ENCODE data around the gene TCF23.
"Not testable (repeated sequence)": the region's sequence is repeated elsewhere in the genome, so short reads cannot be mapped to it uniquely, and the experiment has no call there.

Gene TCF23

DNA sequence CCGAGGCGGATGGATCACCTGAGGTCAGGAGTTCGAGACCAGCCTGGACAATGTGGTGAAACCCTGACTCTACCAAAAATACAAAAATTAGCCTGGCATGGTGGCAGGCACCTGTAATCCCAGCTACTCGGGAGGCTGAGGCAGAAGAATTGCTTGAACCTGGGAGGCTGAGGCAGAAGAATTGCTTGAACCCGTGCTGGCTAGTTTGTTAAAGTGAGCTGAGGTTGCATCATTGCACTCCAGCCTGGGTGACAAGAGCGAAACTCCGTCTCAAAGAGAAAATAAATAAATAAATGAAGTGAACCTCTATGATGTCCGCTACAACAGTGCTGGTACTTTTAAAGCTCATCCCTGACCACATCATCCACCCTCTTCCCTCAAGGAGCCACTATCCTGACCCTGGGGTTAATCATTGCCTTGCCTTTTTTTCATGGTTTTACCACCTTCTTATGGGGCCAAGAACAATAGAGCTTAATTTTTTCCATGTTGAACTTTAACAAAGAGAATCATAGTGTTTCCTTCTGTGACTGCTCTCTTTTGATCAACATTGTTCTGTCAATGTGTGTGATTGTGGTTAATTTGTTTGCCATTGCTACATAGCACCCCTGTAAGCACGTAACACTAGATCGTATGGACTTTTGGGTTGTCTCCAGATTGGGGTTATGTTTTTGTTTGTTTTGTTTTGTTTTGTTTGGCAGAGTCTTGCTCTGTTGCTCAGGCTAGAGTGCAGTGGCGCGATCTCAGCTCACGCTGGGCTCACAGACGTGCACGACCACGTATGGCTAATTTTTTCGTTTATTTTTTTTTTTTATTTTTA is 45.9 kb downstream of the TCF23 start:
- no peak overlapping the region for H3K9ac ChIP-seq (ENCODE audit: low read depth, low read length)
- H3K36me3 ChIP-seq (ENCODE audit: control insufficient read depth, insufficient read depth, low read length): peaks cover 6% of the 10 kb centered on the region
- no peaks in the 10 kb centered on the region for H3K27me3 ChIP-seq (ENCODE audit: control insufficient read depth, insufficient read depth, low read length)
- H3K27ac ChIP-seq (ENCODE audit: low read depth, low read length): no peak overlapping the region
- no peaks in the 10 kb centered on the region for H3K4me1 ChIP-seq (ENCODE audit: control insufficient read depth, insufficient read depth, low read length)
- H3K9me3 ChIP-seq (ENCODE audit: control insufficient read depth, insufficient read depth, low read length): no peaks in the 10 kb centered on the region
- H3K4me3 ChIP-seq (ENCODE audit: low read depth, low read length): no peak overlapping the region

DNA sequence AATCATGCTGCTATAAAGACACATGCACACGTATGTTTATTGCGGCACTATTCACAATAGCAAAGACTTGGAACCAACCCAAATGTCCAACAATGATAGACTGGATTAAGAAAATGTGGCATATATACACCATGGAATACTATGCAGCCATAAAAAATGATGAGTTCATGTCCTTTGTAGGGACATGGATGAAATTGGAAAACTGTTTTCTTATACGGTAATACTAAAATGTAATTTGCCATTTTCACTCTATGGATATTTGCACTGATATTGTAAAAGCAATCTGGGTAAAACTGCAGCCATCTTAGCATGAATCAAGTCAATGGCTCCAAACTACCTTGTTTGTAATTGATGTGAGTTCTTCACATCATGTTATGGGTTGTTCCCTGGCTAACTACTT is 47.0 kb downstream of the TCF23 start:
- not testable (repeated sequence) for H3K4me3 ChIP-seq (ENCODE audit: low read depth, low read length); H3K9me3 ChIP-seq (ENCODE audit: control insufficient read depth, insufficient read depth, low read length); H3K4me1 ChIP-seq (ENCODE audit: control insufficient read depth, insufficient read depth, low read length); H3K27ac ChIP-seq (ENCODE audit: low read depth, low read length); H3K27me3 ChIP-seq (ENCODE audit: control insufficient read depth, insufficient read depth, low read length); H3K9ac ChIP-seq (ENCODE audit: low read depth, low read length)
- peaks cover 17% of the 10 kb centered on the region for H3K36me3 ChIP-seq (ENCODE audit: control insufficient read depth, insufficient read depth, low read length)

DNA sequence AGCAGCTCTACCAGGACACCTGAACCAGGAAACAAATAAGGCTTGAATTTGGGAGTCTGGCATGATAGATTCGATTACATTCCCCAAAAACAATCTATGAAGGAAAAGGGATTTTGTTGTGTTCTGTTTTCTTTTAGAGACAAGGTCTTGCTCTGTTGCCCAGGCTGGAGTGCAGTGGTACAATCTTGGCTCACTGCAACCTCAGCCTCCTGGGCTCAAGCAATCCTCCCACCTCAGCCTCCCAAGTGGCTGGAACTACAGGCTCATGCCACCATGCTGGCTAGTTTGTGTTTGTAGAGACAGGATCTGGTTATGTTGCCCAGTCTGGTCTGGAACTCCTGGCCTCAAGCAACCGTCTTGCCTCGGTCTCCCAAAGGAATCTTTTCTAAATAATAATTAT is 49.3 kb downstream of the TCF23 start:
- not testable (repeated sequence) for H3K4me1 ChIP-seq (ENCODE audit: control insufficient read depth, insufficient read depth, low read length); H3K27ac ChIP-seq (ENCODE audit: low read depth, low read length)

DNA sequence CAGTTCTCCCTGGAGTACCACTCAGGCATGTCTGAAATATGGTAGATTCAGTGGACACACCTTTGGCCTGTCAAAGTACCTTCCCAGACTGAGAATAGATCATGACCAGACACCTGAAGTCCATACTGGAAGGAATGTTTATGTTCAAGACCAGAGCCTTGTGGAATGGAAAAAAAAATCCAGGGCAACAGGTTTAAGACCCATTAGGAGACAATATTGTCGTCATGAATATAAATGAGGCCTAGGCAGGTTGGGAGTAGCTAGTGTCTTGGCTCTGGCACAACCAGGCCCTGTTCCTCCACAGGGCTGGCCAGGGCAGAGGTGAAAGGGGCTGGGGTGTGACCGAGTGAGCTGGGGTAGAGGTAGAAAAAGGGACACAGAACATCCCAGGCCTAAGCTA is 49.8 kb downstream of the TCF23 start:
- no peak overlapping the region for H3K4me3 ChIP-seq (ENCODE audit: low read depth, low read length)
- H3K4me1 ChIP-seq (ENCODE audit: control insufficient read depth, insufficient read depth, low read length): no peaks in the 10 kb centered on the region
- H3K27ac ChIP-seq (ENCODE audit: low read depth, low read length): no peak overlapping the region
- H3K9ac ChIP-seq (ENCODE audit: low read depth, low read length): no peak overlapping the region
- H3K27me3 ChIP-seq (ENCODE audit: control insufficient read depth, insufficient read depth, low read length): no peaks in the 10 kb centered on the region
- peaks cover 43% of the 10 kb centered on the region for H3K36me3 ChIP-seq (ENCODE audit: control insufficient read depth, insufficient read depth, low read length)
- no peaks in the 10 kb centered on the region for H3K9me3 ChIP-seq (ENCODE audit: control insufficient read depth, insufficient read depth, low read length)

More for the DNA sequence above, 49.3 kb downstream of the TCF23 start:
- peaks cover 38% of the 10 kb centered on the region for H3K36me3 ChIP-seq (ENCODE audit: control insufficient read depth, insufficient read depth, low read length)
- not testable (repeated sequence) for H3K27me3 ChIP-seq (ENCODE audit: control insufficient read depth, insufficient read depth, low read length); H3K4me3 ChIP-seq (ENCODE audit: low read depth, low read length); H3K9ac ChIP-seq (ENCODE audit: low read depth, low read length); H3K9me3 ChIP-seq (ENCODE audit: control insufficient read depth, insufficient read depth, low read length)

DNA sequence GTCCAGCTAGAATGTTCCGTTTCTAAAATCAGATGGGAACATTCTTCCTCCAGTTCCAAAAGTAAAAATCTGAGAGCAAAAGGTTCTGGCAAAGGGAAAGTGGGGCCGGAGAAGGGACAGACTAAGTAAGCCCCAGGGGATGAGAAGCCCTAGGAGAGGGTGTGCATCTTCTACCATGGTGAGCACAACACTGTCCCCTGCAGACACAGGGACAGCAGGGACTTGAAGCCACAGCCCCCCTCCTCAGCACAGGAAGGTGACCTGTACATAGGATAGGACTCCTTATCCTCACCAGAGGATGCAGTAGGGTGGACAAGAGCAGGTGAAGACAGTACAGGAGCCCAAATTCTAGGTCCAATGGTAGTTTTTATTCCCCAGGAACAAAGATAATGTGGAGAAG is 50.4 kb downstream of the TCF23 start:
- no peak overlapping the region for H3K9ac ChIP-seq (ENCODE audit: low read depth, low read length)
- peaks cover 50% of the 10 kb centered on the region for H3K36me3 ChIP-seq (ENCODE audit: control insufficient read depth, insufficient read depth, low read length)
- H3K4me1 ChIP-seq (ENCODE audit: control insufficient read depth, insufficient read depth, low read length): no peaks in the 10 kb centered on the region
- no peaks in the 10 kb centered on the region for H3K9me3 ChIP-seq (ENCODE audit: control insufficient read depth, insufficient read depth, low read length)
- no peak overlapping the region for H3K27ac ChIP-seq (ENCODE audit: low read depth, low read length)
- H3K4me3 ChIP-seq (ENCODE audit: low read depth, low read length): no peak overlapping the region
- no peaks in the 10 kb centered on the region for H3K27me3 ChIP-seq (ENCODE audit: control insufficient read depth, insufficient read depth, low read length)

DNA sequence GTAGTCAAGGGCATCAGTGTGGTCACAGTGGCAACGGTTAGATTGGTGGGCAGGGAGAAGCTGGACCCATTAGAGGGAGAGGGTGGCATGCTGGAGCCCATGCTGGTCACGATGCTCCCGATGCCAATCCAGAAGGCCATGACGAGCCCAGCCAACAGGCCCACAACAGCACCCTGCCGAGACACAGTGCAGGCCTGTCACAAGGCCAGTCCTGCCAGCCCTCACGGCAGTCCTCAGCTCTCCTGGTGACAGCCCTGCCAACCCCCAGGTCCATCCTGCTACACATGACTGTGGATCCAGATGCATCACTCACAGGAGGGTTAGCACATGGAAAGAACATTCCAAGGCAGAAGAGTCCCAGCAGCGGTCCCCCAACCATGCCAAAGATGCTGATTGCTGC is 52.9 kb downstream of the TCF23 start:
- H3K27ac ChIP-seq (ENCODE audit: low read depth, low read length): no peak overlapping the region
- no peaks in the 10 kb centered on the region for H3K27me3 ChIP-seq (ENCODE audit: control insufficient read depth, insufficient read depth, low read length)
- H3K36me3 ChIP-seq (ENCODE audit: control insufficient read depth, insufficient read depth, low read length): peaks cover 74% of the 10 kb centered on the region
- H3K9ac ChIP-seq (ENCODE audit: low read depth, low read length): no peak overlapping the region
- H3K4me1 ChIP-seq (ENCODE audit: control insufficient read depth, insufficient read depth, low read length): no peaks in the 10 kb centered on the region
- no peak overlapping the region for H3K4me3 ChIP-seq (ENCODE audit: low read depth, low read length)
- H3K9me3 ChIP-seq (ENCODE audit: control insufficient read depth, insufficient read depth, low read length): no peaks in the 10 kb centered on the region

DNA sequence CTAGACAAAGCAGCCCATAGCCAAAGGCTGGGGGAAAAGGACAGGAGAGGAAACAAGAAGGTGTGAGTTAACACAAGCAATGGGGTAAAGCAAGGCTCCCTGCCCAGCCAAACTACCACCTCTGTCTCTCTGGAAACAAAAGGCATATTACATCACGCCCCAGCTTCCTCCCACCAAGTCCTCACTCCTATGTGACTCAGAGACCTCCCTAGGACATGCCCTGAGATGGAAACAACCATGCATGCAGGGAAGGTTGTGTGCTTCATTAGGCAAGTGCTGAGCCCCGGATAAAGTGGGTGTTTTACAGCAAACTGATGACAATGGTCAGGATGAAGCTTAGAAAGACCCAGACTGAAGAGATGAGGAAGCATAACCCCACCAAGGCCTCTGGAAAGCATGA is 54.0 kb downstream of the TCF23 start:
- Histone ChIP-seq H3K9me3 (ENCODE audit: control insufficient read depth, insufficient read depth, low read length) (no peaks in the 10 kb centered on the region), H3K4me3 (ENCODE audit: low read depth, low read length) (no peak overlapping the region), H3K36me3 (ENCODE audit: control insufficient read depth, insufficient read depth, low read length) (peaks cover 86% of the 10 kb centered on the region), H3K4me1 (ENCODE audit: control insufficient read depth, insufficient read depth, low read length) (no peaks in the 10 kb centered on the region), H3K27me3 (ENCODE audit: control insufficient read depth, insufficient read depth, low read length) (no peaks in the 10 kb centered on the region), H3K9ac (ENCODE audit: low read depth, low read length) (no peak overlapping the region), H3K27ac (ENCODE audit: low read depth, low read length) (no peak overlapping the region)

DNA sequence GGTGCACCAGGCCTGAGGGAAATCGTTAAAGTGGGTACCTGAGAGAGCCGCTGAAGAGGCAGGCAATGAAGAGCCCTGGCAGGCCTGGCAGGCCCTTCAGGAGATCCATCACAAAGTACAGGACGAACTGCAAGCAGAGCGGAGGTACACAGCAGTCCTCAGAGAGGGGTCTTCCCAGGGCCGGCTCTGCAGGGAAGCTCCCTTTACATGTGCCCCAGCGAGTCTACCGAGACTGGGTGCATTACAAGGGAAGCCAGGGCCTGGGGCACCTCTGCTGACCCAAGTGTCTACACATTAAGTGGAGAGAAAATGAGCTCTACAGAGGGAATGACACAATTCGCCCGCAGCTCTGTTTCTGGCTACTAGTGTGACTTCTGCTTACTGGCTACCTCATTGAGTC is 54.9 kb downstream of the TCF23 start:
- no peaks in the 10 kb centered on the region for H3K4me1 ChIP-seq (ENCODE audit: control insufficient read depth, insufficient read depth, low read length)
- H3K4me3 ChIP-seq (ENCODE audit: low read depth, low read length): no peak overlapping the region
- no peak overlapping the region for H3K9ac ChIP-seq (ENCODE audit: low read depth, low read length)
- H3K27me3 ChIP-seq (ENCODE audit: control insufficient read depth, insufficient read depth, low read length): no peaks in the 10 kb centered on the region
- no peaks in the 10 kb centered on the region for H3K9me3 ChIP-seq (ENCODE audit: control insufficient read depth, insufficient read depth, low read length)
- H3K27ac ChIP-seq (ENCODE audit: low read depth, low read length): no peak overlapping the region
- H3K36me3 ChIP-seq (ENCODE audit: control insufficient read depth, insufficient read depth, low read length): peaks cover 95% of the 10 kb centered on the region

DNA sequence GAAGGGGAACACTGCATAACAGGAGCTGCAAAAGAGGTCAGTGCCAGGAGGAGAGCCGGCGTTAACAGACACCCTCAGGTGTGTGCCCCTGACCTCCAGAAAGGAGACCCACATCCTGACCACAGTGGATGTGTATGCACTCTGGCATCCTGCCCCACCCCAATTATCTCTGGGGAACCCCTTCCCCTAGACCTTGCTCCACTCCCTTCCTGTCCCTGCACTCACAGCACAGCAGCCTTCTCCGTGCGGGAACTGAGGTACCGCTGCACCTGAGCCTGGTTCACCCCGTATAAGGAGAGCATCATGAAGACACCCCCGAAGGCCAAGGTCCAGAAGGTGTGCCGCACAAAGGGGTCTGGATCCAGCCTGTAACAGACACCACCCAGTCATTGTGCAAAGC is 55.8 kb downstream of the TCF23 start:
- Histone ChIP-seq H3K9ac (ENCODE audit: low read depth, low read length) (no peak overlapping the region), H3K4me1 (ENCODE audit: control insufficient read depth, insufficient read depth, low read length) (no peaks in the 10 kb centered on the region), H3K9me3 (ENCODE audit: control insufficient read depth, insufficient read depth, low read length) (no peaks in the 10 kb centered on the region), H3K36me3 (ENCODE audit: control insufficient read depth, insufficient read depth, low read length) (peaks cover 99% of the 10 kb centered on the region), H3K27ac (ENCODE audit: low read depth, low read length) (no peak overlapping the region), H3K27me3 (ENCODE audit: control insufficient read depth, insufficient read depth, low read length) (no peaks in the 10 kb centered on the region), H3K4me3 (ENCODE audit: low read depth, low read length) (no peak overlapping the region)

DNA sequence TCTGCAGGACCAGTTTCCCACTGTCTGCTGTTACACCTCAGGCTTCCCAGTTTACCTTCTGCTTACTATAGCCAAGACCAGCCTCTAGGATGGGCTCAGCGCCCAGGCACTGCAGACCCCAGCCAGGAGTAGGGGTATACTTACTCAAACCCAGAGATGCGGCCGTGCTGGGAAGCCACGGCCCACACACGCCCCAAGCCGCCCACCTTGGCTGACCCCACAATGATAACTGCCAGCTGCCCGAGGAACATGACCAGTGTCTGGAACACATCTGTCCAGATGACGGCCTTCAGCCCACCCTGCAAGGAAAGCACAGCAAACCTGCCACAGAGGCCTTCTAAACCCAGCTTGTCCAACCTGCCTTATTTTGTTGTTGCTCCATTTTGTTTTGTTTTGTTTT is 56.4 kb downstream of the TCF23 start:
- Histone ChIP-seq H3K9ac (ENCODE audit: low read depth, low read length) (no peak overlapping the region), H3K4me1 (ENCODE audit: control insufficient read depth, insufficient read depth, low read length) (no peaks in the 10 kb centered on the region), H3K9me3 (ENCODE audit: control insufficient read depth, insufficient read depth, low read length) (no peaks in the 10 kb centered on the region), H3K27me3 (ENCODE audit: control insufficient read depth, insufficient read depth, low read length) (no peaks in the 10 kb centered on the region), H3K27ac (ENCODE audit: low read depth, low read length) (no peak overlapping the region), H3K4me3 (ENCODE audit: low read depth, low read length) (no peak overlapping the region), H3K36me3 (ENCODE audit: control insufficient read depth, insufficient read depth, low read length) (peaks cover 98% of the 10 kb centered on the region)

DNA sequence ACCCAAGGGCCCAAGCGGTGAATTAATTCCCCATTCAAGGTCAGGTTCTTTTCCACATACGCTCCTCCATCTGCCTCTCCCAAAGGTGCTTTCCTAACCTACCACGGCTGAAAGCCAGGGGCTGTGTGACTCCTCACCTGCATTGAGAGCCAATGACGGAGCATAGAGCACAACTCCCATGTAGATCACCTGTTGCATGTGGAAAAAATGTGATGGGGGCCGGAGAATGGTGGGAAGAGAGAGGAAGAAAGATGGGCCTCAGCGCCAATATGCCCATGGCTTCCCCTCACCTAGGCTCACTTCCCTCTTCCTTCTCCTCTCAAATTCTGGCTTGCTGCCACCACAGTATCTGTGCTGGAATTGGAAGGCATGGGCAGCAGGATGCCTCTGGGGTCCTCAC is 57.5 kb downstream of the TCF23 start:
- Histone ChIP-seq H3K36me3 (ENCODE audit: control insufficient read depth, insufficient read depth, low read length) (peaks cover 88% of the 10 kb centered on the region), H3K9ac (ENCODE audit: low read depth, low read length) (no peak overlapping the region), H3K27ac (ENCODE audit: low read depth, low read length) (no peak overlapping the region), H3K4me3 (ENCODE audit: low read depth, low read length) (no peak overlapping the region), H3K9me3 (ENCODE audit: control insufficient read depth, insufficient read depth, low read length) (no peaks in the 10 kb centered on the region), H3K4me1 (ENCODE audit: control insufficient read depth, insufficient read depth, low read length) (no peaks in the 10 kb centered on the region), H3K27me3 (ENCODE audit: control insufficient read depth, insufficient read depth, low read length) (no peaks in the 10 kb centered on the region)
